H9 (cell line): ENCODE data around the gene DCAF12. TPM values are rescaled to one million over a fixed set of nuclear protein-coding genes. Genes with fewer than 3 reads are reported as not detected.

ENCODE experiments used
- DNase-seq: peaks from one replicate; pipeline ENCODE4 v3.0.0-alpha.2; 2017
- H2AFZ ChIP-seq: one replicate; pipeline ENCODE4 v1.6.1; 2013; ENCODE audit warnings: mild to moderate bottlenecking, low read length, control low read depth, moderate library complexity
- H2AK5ac ChIP-seq: 2 replicates; pipeline ENCODE4 v1.6.1; 2013; ENCODE audit warnings: low read length, control low read depth, mixed read lengths; ENCODE audit not compliant: insufficient read length
- H2BK120ac ChIP-seq: one replicate; pipeline ENCODE4 v1.6.1; 2013; ENCODE audit warnings: low read depth, mild to moderate bottlenecking, low read length, control low read depth, inconsistent platforms; ENCODE audit not compliant: poor library complexity, severe bottlenecking
- H2BK12ac ChIP-seq: 2 replicates; pipeline ENCODE4 v1.6.1; 2013; ENCODE audit warnings: low read length, control low read depth, mixed read lengths, low read depth; ENCODE audit not compliant: insufficient read length
- H2BK15ac ChIP-seq: 2 replicates; pipeline ENCODE4 v1.6.1; 2013; ENCODE audit warnings: low read depth, low read length, control low read depth
- H2BK20ac ChIP-seq: one replicate; pipeline ENCODE4 v1.6.1; 2013; ENCODE audit warnings: low read depth, mild to moderate bottlenecking, low read length, control low read depth, inconsistent platforms; ENCODE audit not compliant: poor library complexity, severe bottlenecking
- H2BK5ac ChIP-seq: 2 replicates; pipeline ENCODE4 v1.6.1; 2013; ENCODE audit warnings: low read length, control low read depth, mixed read lengths; ENCODE audit not compliant: insufficient read length
- H3K14ac ChIP-seq: 2 replicates; pipeline ENCODE4 v1.6.1; 2013; ENCODE audit warnings: low read length, control low read depth; ENCODE audit not compliant: insufficient read depth
- H3K18ac ChIP-seq: 2 replicates; pipeline ENCODE4 v1.6.1; 2013; ENCODE audit warnings: low read depth, mild to moderate bottlenecking, mixed read lengths, low read length, control low read depth; ENCODE audit not compliant: insufficient read length
- H3K23ac ChIP-seq: 2 replicates; pipeline ENCODE4 v1.6.1; 2013; ENCODE audit warnings: low read length, control low read depth, mixed read lengths, low read depth; ENCODE audit not compliant: insufficient read length
- H3K23me2 ChIP-seq: 2 replicates; pipeline ENCODE4 v1.6.1; 2013; ENCODE audit warnings: low read depth, mild to moderate bottlenecking, mixed read lengths, low read length, control low read depth; ENCODE audit not compliant: insufficient read length, poor library complexity, severe bottlenecking
- H3K27ac ChIP-seq: 2 replicates; pipeline ENCODE4 v1.5.1; 2013; ENCODE audit warnings: low read length, control low read depth, mixed read lengths, low read depth; ENCODE audit not compliant: insufficient read length
- H3K27me3 ChIP-seq: 2 replicates; pipeline ENCODE4 v1.6.1; 2013; ENCODE audit warnings: low read length, control low read depth, inconsistent platforms; ENCODE audit not compliant: insufficient read depth
- H3K4ac ChIP-seq: 2 replicates; pipeline ENCODE4 v1.6.1; 2013; ENCODE audit warnings: low read depth, mild to moderate bottlenecking, control low read depth, inconsistent platforms, low read length, moderate library complexity
- H3K4me1 ChIP-seq: 2 replicates; pipeline ENCODE4 v1.6.1; 2013; ENCODE audit warnings: low read length, control low read depth, inconsistent platforms; ENCODE audit not compliant: insufficient read depth
- H3K4me2 ChIP-seq: 2 replicates; pipeline ENCODE4 v1.6.1; 2013; ENCODE audit warnings: low read length, control low read depth, mixed read lengths; ENCODE audit not compliant: insufficient read length, insufficient read depth
- H3K56ac ChIP-seq: 2 replicates; pipeline ENCODE4 v1.6.1; 2013; ENCODE audit warnings: low read depth, mild to moderate bottlenecking, mixed read lengths, low read length, control low read depth; ENCODE audit not compliant: insufficient read length
- H3K79me1 ChIP-seq: 2 replicates; pipeline ENCODE4 v1.6.1; 2013; ENCODE audit warnings: low read depth, mild to moderate bottlenecking, moderate library complexity, low read length, control low read depth, inconsistent platforms; ENCODE audit not compliant: insufficient read depth, poor library complexity, severe bottlenecking
- H3K79me2 ChIP-seq: 2 replicates; pipeline ENCODE4 v1.6.1; 2013; ENCODE audit warnings: low read length, control low read depth, inconsistent platforms; ENCODE audit not compliant: insufficient read depth
- H3K9ac ChIP-seq: 2 replicates; pipeline ENCODE4 v1.6.1; 2013; ENCODE audit warnings: low read length, control low read depth, mixed read lengths; ENCODE audit not compliant: insufficient read length; ENCODE audit errors: extremely low read depth
- H3K9me3 ChIP-seq: one replicate; pipeline ENCODE4 v1.6.1; 2013; ENCODE audit warnings: low read depth, low read length, inconsistent platforms; ENCODE audit not compliant: control insufficient read depth
- H3T11ph ChIP-seq: one replicate; pipeline ENCODE4 v1.6.1; 2013; ENCODE audit warnings: mild to moderate bottlenecking, low read length, control low read depth, inconsistent platforms
- H4K20me1 ChIP-seq: one replicate; pipeline ENCODE4 v1.6.1; 2013; ENCODE audit not compliant: control insufficient read depth, insufficient read length, insufficient read depth
- H4K5ac ChIP-seq: 2 replicates; pipeline ENCODE4 v1.6.1; 2013; ENCODE audit warnings: low read depth, mild to moderate bottlenecking, mixed read lengths, low read length, control low read depth; ENCODE audit not compliant: insufficient read length
- H4K8ac ChIP-seq: replicated peaks from 2 replicates; pipeline ENCODE4 v1.6.1; 2013; ENCODE audit warnings: low read length, control low read depth, mixed read lengths, low read depth; ENCODE audit not compliant: insufficient read length
- H4K91ac ChIP-seq: 2 replicates; pipeline ENCODE4 v1.6.1; 2013; ENCODE audit warnings: low read depth, mild to moderate bottlenecking, moderate library complexity, mixed read lengths, low read length, control low read depth; ENCODE audit not compliant: insufficient read length
- H3K27ac Mint-ChIP-seq, 3 experiments: 2 replicates in 2 of 3; 3 replicates in 1 of 3; pipeline ENCODE4 v1.8.0; 2020 to 2021; ENCODE audit warnings: mixed read lengths in 3 of 3, mild to moderate bottlenecking in 1 of 3, moderate library complexity in 1 of 3
- H3K27me3 Mint-ChIP-seq: 2 replicates; pipeline ENCODE4 v1.8.0; 2021; ENCODE audit warnings: low read depth, mild to moderate bottlenecking, moderate library complexity, mixed read lengths
- H3K36me3 Mint-ChIP-seq, 3 experiments: 2 replicates in 2 of 3; 3 replicates in 1 of 3; pipeline ENCODE4 v1.8.0; 2020 to 2021; ENCODE audit warnings: low read depth in 3 of 3, mixed read lengths in 3 of 3; ENCODE audit not compliant: insufficient read depth in 1 of 3
- H3K4me1 Mint-ChIP-seq, 2 experiments: 2 replicates each; pipeline ENCODE4 v1.8.0; 2020; ENCODE audit warnings: mixed read lengths in 2 of 2
- H3K4me3 Mint-ChIP-seq, 2 experiments: 2 replicates in 1 of 2; 3 replicates in 1 of 2; pipeline ENCODE4 v1.8.0; 2020 to 2021; ENCODE audit warnings: mild to moderate bottlenecking in 2 of 2, mixed read lengths in 2 of 2, moderate library complexity in 1 of 2
- H3K9me3 Mint-ChIP-seq, 2 experiments: 2 replicates in 1 of 2; 3 replicates in 1 of 2; pipeline ENCODE4 v1.8.0; 2020; ENCODE audit warnings: mild to moderate bottlenecking in 2 of 2, mixed read lengths in 2 of 2, moderate library complexity in 1 of 2
- CTCF ChIP-seq: fragments of 200-600 bp; sonication (generic); conservative IDR thresholded peaks from 3 replicates; pipeline ENCODE4 v1.8.0; 2021; ENCODE audit warnings: antibody characterized with exemption, mild to moderate bottlenecking
- WGBS: extraction: QIAGEN DNeasy Blood & Tissue Kit; methylation state at CpG from one replicate; pipeline ENCODE4 v1.1.7; 2013; ENCODE audit warnings: missing lambda C conversion rate, low lambda C conversion rate, mixed read lengths; ENCODE audit not compliant: insufficient read length; ENCODE audit errors: extremely low coverage; 5-methylcytosine and 5-hydroxymethylcytosine counted together
- total RNA-seq: library from RNA; stranded (reverse); gene quantifications from 2 replicates; pipeline ENCODE4 v1.2.1, GENCODE V29; 2021

Gene DCAF12
- total RNA-seq, 1 experiment from 2014 or later: 33.6 TPM

GRCh38 chr9:34124926-34125325 is 1.6 kb downstream of the DCAF12 start:
- Mint-ChIP-seq H3K27me3 (no peaks in the 10 kb centered on the region), H3K4me1 (peaks cover 15 to 25% of the 10 kb centered on the region in 2 experiments), H3K9me3 (no peaks in the 10 kb centered on the region; a peak in 1 of 5 replicates), H3K4me3 (peak overlapping the region; percentile 92 to 98), H3K36me3 (peaks cover 20 to 42% (median 37%) of the 10 kb centered on the region in 3 experiments; a peak in 6 of 7 replicates), H3K27ac (peak overlapping the region; percentile 21 to 71 (median 30); a peak in 5 of 7 replicates)
- Histone ChIP-seq H2BK5ac (no peak overlapping the region), H2BK15ac (no peak overlapping the region), H3K14ac (no peak overlapping the region), H4K8ac (no peak overlapping the region), H4K91ac (no peak overlapping the region), H3K18ac (no peak overlapping the region), H2AK5ac (no peak overlapping the region), H3K9me3 (no peaks in the 10 kb centered on the region), H3K23me2 (peaks cover 11% of the 10 kb centered on the region), H3K4me1 (peaks cover 4% of the 10 kb centered on the region; the same call in 1 of the 2 replicates), H3K56ac (no peak overlapping the region), H3K79me2 (peaks cover 11% of the 10 kb centered on the region; the same call in 1 of the 2 replicates), H3T11ph (no peak overlapping the region), H4K20me1 (no peaks in the 10 kb centered on the region), H4K5ac (no peak overlapping the region), H3K4me2 (peak overlapping the region; percentile 98), H3K79me1 (peaks cover 8% of the 10 kb centered on the region), H3K9ac (no peak overlapping the region), H2BK20ac (no peak overlapping the region), H2BK120ac (no peak overlapping the region), H3K23ac (no peak overlapping the region), H3K4ac (no peak overlapping the region), H3K27ac (no peak overlapping the region), H3K27me3 (no peaks in the 10 kb centered on the region), H2AFZ (no peak overlapping the region), H2BK12ac (no peak overlapping the region)
- no peak for TF ChIP-seq CTCF
- no CpG with 5 or more reads among the region's 6 CpGs for WGBS
- no peak for DNase-seq
